RPMI8226 (cell line): ENCODE results near the gene CNOT8.
"Not testable (repeated sequence)": the region's sequence is repeated elsewhere in the genome, so short reads cannot be mapped to it uniquely, and the experiment has no call there.

Experiments
- DNase-seq: peaks from one replicate; pipeline ENCODE4 v3.0.0-alpha.2; 2015

The CNOT8 gene

DNA sequence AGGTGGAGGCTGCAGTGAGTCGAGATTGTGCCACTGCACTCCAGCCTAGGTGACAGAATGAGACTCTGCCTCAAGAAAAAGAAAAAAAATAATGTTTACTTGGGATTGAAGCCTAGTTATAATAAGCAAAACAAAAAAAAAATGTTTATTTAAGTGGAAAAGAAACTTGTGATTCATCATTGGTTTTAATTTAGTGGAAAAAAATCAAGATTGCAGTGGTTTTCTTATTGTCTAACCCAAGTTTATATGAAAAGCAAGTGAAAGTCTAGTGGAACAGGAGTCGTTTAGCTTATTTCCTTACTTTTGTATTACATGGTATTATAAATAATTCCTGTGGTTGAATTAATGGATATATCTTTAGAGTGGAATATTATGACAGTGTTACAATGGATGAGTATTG lies 8.4 kb downstream of the CNOT8 start:
- DNase-seq: no peak

DNA sequence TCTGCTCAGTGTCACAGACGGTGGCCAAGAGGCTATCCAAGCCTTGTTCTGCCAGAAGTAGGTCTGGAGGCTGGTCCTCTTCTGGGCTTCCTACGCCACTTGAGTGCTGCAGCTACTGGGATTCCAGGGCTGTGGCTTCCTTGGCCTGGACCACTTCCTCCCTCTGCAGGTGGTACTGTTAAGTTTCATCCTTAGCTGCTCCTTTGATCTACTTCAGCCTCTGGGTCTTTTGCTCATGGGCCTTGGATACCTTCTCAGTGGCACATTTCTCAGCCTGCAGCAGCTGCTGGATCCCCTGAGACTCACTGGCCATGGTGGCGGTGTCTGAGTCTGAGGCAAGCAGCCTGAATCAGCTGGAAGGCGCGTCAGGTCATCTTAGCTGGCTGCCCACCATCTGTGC lies 10.3 kb downstream of the CNOT8 start:
- DNase-seq: no peak

DNA sequence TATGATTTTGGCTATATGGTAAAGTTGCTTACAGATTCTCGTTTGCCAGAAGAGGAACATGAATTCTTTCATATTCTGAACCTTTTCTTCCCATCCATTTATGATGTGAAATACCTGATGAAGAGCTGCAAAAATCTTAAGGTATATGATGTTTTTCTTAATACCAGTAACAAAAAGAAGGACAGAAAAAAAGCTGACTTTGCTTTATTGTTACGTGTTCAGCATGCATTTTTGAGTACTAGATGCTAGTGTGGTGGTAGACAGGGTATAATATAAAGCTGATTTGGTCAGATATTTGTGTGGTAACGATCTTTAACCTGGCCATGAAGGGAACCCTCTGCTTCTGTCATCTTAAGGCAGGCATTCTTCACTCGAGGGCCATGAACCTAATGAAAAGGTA lies 13.3 kb downstream of the CNOT8 start:
- DNase-seq: no peak

DNA sequence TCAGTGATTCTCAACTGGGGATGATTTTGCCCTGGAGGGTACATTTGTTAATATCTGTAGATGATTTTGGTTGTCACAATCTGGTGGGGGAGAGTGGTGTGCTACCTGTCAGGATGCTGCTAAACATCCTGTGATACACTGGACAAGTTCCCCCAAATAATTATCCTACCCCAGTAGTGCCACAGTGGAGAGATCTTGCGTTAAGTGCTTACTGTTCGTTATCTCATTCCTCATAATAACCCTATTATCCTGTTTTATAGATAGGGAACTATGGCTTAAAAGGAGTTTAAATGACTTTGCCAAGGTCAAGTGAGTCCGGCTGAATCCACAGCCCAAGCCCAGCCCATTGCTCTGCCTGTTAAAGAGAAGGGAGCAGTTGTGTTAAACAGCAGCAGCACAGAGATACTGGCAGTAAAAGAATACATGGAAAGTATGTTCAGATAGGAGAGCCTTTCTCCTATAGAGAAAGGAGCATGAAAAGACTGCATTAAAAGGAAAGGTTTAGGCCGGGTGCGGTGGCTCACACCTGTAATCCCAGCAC lies 15.4 kb downstream of the CNOT8 start:
- DNase-seq: no peak

DNA sequence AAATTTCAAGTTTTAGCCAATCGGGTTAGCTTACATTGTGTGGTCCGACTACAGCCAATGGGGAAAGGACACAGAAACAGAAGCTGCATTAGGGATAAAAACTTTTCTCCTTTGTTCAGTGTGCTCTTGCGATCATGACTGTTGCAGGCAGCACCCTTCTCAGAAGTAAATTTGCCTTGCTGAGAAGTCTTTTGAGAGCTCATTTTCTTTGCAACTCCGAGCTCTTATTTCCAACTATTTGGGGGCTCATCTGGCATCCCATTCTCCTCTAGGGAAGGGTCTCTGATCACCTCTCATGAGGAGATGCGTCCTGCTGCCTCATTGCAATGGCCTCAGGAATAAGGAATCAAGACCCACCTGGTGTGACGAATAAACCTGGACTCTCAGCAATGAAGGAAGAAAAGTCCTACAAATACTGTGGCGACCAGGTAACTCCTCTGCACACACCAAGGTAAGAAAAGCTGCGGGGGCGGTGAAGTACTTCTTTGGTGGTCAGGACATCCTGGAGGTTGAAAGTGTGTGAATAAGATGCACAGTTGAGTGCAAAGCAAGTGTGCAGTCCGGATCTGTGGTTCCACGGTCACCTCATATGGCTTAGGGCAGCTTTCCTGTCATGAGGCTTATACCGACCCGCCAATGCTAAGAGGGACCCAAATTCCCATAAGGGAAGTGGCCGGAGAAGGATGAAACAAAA lies 20.4 kb downstream of the CNOT8 start:
- no peak for DNase-seq

DNA sequence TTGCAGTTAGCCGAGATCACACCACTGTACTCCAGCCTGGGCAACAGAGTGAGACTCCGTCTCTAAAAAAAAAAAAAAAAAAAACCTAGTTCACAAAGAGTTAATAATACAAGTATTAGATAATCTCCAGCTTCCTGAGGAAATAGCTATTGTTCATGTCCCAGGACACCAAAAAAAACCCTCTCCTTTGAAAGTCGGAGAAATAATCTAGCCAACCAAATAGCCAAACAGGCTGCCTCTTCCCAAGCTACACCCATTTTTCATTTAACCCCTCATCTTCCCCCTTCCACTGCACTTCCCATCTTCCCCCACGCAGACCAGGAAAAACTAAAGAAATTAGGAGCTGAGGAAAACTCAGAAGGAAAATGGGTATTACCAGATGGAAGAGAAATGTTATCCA lies 23.6 kb downstream of the CNOT8 start:
- no peak for DNase-seq

DNA sequence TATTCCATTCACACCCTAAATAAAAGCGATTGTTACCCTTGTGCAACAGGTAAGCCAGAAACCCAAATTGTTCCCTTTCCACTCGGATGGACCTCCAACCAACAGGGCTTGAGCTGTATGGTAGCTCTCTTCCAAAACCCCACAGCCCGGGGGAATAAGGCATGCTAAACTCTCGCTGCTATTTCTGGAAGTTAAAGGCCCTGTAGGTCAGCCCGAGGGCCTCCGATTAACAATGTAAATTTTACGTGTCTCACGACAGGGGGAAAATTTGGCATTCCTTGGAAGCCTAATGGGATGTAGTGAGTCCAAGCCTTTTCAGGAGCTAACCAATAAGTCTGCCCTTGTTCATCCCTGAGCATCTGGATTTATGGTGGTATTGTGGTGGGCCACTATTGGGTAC lies 26.0 kb downstream of the CNOT8 start:
- DNase-seq: no peak

DNA sequence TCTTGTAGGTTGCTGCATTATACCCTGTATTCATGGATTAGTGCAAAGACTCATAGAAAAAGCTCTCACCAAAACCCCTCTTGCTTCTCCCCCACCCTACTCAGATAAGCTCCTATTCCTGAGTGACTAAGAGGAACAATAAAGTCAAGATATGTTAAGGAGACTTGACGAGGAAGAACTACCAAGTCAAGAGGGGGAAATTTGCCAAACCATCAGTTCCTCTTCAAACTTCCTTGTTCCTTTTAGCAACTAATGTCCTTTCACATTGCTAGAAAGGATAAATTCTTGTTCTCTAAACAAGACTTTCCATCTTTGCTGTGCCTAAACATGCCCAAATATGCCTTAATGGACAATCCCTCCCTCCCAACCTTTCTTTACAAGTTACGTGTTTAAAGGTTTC lies 27.0 kb downstream of the CNOT8 start:
- no peak for DNase-seq

DNA sequence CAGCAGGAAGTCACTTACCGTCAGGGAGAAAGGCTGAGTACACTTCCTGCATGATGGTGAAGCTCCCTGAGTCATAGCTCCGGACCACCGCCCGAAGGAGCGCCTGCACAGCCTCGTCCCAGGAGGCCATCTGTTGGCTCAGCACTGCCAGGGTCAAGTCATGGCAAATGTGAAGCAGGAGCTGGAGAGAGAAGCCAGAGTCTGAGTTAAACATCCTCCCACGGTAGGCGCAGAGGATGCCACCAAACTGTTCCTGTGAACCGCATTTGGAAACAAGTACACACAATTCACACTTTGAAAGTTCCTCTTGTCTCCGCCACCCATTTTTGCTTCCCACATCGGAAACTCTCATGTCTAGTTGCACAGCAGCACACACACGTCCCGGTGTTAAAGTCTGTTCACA lies 33.9 kb downstream of the CNOT8 start:
- no peak for DNase-seq

DNA sequence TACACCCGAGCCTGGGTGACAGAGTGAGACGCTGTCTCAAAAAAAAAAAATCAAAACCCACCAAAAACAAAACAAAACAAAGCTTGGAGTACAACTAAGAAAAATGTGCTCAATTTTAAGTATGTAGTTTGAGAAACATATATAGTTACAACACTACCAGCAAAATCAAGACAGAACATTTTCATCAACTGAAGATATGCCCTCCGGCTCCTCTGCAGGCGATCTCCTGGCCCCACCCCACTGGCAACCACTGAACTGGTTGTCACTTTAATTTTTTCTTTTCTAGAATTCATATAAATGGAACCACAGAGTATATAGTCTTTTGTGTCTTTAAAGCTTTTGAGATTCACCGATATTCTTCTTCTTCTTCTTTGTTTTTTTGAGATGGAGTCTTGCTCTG lies 35.0 kb downstream of the CNOT8 start:
- DNase-seq: no peak

DNA sequence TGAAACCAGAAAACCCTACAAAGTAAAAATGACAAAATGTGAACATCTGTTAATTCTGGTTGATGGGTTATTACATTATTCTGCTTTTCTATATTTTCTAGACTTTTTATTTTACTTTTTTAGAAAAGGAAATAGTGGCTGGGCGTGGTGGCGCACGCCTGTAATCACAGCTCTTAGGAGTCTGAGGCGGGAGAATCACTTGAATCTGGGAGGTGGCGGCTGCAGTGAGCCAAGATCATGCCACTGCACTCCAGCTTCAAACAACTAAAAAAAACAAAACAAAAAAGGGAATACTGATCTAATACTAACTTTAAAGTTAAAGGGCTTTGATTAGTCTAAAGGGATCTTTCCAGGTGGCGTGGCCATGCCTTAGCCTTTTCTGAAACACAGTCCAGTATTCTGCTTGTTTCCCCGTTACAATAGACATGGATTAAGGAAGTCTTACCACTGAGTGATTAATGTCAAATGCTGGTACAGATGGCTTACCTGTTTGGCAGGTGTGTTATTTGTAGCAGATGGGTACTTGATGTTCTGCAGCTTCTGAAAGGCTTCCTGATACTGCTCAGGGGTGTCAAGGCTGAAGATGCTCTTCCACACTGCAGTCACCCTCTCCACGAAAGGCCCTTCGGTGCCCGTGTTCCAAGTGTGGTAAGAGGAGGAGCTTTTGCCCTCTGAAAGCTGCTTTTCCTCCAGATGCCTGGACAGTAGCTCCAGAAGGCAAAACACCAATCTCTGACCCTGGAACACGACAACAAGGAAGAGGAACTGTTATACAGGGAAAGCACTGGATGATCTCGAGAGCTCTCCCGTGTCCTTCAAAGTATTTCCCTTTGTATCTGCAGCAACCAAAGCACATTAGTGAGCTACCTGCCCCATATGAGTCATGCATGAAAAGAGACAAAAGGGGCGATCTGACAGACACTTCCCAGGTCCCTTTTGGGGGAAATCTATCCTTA lies 37.5 kb downstream of the CNOT8 start:
- no peak for DNase-seq

DNA sequence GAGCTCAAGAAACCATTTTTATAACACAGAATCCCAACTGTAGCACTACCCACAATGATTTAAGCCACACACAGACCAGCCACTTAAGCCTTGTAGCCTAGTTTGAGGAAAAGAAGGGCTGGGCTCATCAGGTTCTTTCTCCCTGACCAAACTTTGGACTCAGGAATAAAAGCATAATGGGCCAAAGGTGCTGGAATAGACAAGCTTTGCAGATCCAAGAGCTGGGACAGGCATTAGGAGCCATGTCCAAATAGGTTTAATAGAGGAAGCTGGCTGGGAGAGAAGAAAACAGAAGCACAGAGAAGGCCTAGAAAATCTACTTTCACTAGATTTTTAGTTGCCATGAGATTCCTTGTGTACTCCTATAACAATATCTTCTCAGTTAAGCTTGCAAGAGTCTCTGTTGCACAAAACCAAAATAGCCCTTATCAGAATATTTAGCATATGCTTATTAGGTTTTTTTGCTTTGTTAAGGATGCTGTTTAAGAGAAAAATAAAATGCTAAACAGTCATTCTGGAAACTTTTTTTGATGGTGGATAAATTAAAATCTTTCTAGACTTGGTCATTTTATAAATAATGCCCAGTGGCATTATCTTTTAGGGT lies 38.2 kb downstream of the CNOT8 start:
- DNase-seq: no peak

DNA sequence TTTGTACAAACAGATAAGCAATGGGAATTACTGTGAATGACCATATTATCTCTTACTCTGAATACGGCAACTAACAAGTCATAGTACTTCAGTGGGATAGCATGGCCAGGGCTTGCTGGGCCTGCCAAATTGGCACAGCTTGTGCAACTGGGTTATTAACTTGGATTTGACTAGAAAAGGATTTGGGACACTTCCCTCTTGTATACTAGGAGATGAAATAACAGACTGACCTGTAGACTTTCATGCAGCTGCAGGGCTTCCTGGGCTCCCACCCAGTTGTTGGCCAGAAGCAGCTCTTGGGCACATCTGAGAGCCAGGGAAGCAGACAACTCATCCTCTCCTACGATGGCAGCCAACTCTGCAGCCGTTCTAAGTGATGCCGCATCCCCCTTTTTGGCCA lies 39.8 kb downstream of the CNOT8 start:
- no peak for DNase-seq

DNA sequence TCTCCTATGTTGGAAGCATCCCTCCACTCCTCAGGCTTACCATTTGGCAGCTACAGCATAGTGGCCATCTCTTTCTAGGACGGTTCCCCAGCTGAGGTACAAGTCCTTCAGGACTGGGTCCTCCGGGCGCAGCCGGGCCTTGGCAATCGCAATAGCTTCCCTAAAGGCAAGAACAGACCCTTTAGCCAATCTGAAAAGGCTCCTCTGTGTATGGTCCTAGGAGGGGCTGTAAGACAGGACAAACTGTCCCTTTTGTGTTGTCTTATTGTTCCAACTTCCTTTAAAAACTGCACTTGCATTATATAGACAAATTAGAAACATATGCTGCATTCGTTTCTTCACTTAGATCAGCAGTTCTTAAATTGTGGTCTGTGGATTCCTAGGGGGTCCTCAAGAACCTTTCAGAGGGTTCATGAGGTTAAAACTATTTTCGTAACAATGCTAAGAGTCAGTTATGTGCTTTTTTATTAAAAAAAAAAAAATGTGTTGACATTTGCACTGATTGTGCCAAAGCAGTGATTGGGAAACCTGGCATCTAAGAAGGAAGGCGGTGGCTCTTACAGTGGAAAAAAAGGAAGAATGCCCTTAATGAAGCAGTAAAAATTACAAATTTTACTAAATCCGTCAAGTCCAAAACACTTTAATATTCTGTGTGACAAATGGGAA lies 40.9 kb downstream of the CNOT8 start:
- no peak for DNase-seq

DNA sequence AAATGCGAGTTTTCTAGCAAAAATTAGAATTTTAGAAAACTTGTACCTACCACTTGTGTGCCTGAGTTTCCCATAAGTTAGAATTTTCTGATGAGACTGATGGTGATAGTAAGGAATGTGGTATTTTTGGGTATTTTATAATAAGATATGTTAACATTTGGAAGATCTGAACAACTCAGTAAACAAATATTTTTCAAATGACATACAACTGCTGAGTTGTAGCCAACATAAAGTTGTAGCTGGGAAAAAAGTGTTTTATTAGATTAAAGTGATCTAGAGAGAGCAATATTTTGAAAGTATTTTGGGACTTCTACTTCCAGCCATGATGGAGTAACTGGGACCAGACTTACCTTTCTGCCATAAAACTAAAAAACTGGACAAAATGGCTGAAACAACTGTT lies 41.6 kb downstream of the CNOT8 start:
- DNase-seq: no peak

DNA sequence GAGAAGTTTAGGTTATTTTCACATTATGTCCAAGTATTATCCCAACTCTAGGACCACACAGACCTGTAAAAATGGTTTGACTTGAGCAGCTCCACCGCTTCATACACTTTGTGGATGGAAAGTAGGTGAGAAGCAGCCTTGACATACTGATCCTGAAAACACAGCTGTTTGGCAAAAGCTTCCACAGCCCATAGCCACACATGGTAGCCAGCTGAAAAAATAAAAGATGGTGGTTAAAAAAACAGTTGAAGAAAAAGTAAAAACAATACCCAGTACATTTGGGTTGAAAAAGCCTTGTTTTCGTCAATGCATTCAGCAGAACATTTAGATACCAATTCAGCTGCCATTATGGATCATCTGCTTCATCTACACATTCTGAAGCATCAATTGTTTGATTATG lies 42.8 kb downstream of the CNOT8 start:
- no peak for DNase-seq

DNA sequence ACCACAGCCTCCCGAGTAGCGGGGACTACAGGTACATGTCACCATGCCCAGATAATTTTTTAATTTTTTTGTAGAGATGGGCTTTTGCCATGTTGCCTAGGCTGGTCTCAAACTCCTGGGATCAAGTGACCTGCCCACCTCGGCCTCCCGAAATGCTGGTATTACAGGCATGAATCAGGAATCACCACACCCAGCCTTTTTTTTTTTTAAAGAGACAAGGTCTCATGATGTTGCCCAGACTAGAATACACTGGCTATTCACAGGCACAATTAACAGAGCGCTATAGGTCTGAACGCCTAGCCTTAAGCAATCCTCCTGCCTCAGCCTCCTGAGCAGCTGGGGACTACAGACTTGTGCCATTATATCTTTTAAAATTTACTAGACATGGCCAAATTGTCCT lies 43.5 kb downstream of the CNOT8 start:
- no peak for DNase-seq

DNA sequence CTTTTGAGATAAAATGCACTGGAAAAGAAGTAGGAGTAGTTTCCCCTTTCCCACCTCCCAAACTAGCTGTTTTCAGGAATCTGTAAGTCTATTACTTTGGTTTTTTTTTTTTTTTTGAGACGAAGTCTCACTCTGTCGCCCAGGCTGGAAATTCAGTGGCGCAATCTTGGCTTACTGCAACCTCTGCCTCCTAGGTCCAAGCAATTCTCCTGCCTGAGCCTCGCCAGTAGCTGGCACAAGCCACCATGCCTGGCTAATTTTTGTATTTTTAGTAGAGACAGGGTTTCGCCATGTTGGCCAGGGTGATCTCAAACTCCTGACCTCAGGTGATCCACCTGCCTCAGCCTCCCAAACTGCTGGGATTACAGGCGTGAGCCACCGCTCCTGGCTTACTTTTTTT lies 47.2 kb downstream of the CNOT8 start:
- not testable (repeated sequence) for DNase-seq

DNA sequence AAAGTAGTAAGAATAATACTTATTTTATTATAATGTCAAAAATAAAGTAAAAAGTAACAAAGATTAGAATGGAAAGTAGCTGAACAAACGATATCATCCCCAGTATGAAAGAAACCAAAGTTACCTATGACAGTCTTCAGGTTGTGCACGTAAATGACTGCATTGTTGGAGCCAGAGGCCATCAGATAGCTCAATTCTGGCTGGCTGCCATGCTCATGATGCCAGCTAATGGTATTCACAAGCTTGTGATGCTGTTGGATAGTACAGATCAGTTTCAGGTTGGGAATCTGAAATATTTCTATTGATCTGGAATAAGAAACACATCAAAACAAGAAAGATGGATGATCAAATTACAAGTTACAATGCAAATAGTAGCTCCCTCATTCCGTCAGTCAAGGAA lies 58.4 kb downstream of the CNOT8 start:
- no peak for DNase-seq

DNA sequence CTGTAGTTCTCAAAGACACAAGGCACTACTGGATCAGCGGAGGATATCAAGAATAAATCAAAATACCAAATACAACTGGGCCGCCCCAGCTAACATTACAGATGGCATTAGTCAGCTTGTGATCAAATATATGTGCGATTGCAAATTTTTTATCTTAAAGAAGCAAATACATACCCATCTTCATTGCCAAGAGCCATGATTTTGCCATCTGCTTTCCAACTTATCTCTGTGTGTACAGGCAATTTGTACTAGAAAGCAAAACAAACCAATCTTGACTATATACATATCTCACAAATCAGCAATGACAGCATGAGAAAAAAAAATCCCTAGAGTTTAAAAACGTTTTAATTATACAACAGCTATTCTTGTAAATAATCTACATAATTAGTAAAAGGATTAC lies 59.3 kb downstream of the CNOT8 start:
- DNase-seq: no peak

DNA sequence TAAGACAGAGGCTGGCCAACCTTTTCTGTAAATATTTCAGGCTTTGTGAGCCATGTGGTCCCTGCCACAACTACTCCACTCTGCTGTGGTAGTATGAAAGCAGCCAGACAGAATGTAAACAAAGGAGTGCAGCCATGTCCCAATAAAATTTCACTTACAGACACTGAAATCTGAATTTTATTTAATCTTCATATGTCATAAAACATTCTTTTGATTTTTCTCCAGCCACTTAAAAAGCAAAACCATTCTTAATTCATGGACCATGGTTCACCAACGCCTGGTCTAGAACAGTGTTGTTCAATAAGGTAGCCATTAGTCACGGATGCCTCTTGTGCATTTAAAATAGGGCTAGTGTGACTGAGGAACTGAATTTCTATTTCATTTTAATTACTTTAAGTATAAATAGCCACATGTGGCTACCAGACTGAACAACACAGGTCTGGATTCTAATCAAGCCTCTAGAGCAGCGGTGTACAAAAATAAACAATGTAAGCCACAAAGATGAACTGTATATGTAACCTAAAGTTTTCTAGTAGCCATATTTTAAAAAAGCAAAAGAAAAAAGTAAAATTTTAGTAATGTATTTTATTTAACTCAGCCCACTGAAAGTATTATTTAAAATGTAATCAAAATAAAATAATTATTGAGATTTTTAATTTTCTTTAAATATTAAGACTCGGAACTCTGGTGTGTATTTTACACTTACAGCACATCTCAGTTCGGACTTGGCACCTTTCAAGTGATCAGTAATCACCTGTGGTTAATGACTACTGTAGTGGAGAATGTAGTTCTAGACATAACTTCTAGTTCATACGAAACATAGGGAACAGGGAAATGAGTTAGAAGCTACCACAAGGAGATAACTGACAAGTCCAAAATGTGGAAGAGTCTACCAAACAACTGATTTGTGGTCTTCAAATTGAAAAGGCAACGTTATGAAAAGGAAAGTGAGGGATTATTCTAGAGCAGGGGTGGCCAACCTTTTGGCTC lies 65.3 kb downstream of the CNOT8 start:
- DNase-seq: no peak
